ENCODE data around the gene SP140.

Gene SP140

GRCh38 chr2:230226051-230226551 lies 565 bp downstream of the SP140 start:
- H3K23ac ChIP-seq (ENCODE audit: low read length) = no peak overlapping the region
- H3K4ac ChIP-seq (ENCODE audit: low read depth, low read length) = no peak overlapping the region
- H3K36me3 ChIP-seq (ENCODE audit: control insufficient read depth in 1 of 2, insufficient read depth in 2 of 2, low read length in 2 of 2) = no peaks in the 10 kb centered on the region
- no peak overlapping the region for H2AK5ac ChIP-seq (ENCODE audit: low read length)
- no peak overlapping the region for H3K9ac ChIP-seq (ENCODE audit: low read length)
- H3K27me3 ChIP-seq (ENCODE audit: insufficient read depth, low read length) = no peaks in the 10 kb centered on the region
- H3K27ac ChIP-seq (ENCODE audit: low read depth, low read length) = no peak overlapping the region
- H3K18ac ChIP-seq (ENCODE audit: low read length) = no peak overlapping the region
- no peak overlapping the region for H3K4me3 ChIP-seq (ENCODE audit: low read depth, low read length)
- no peak overlapping the region for H4K91ac ChIP-seq (ENCODE audit: low read depth, low read length)
- H2AFZ ChIP-seq (ENCODE audit: insufficient read depth, low read length, poor library complexity) = no peak overlapping the region
- peaks cover 10 to 15% of the 10 kb centered on the region in 2 experiments for H3K4me1 ChIP-seq (ENCODE audit: control insufficient read depth in 1 of 2, insufficient read depth in 2 of 2, low read length in 2 of 2)
- H2BK12ac ChIP-seq (ENCODE audit: low read length) = no peak overlapping the region
- no peaks in the 10 kb centered on the region for H3K9me3 ChIP-seq (ENCODE audit: insufficient read depth, low read depth, low read length)
- peaks cover 6% of the 10 kb centered on the region for H3K79me1 ChIP-seq (ENCODE audit: low read length)
- DNase-seq = no peak
- no CpG with 5 or more reads among the region's 4 CpGs for WGBS (ENCODE audit: extremely low coverage, insufficient coverage, insufficient read length)
- no peak overlapping the region for H2BK5ac ChIP-seq (ENCODE audit: low read depth, low read length, poor library complexity)
- no peak overlapping the region for H2BK120ac ChIP-seq (ENCODE audit: insufficient read depth, low read length, poor library complexity)
- H3K4me2 ChIP-seq (ENCODE audit: low read length) = no peak overlapping the region
- no peak overlapping the region for H3K14ac ChIP-seq (ENCODE audit: low read length)
- no peak overlapping the region for H4K8ac ChIP-seq (ENCODE audit: low read depth, low read length)
- H4K12ac ChIP-seq (ENCODE audit: low read depth, low read length) = no peak overlapping the region
- H3K79me2 ChIP-seq (ENCODE audit: control insufficient read depth, insufficient read depth, low read length, poor library complexity) = no peaks in the 10 kb centered on the region

GRCh38 chr2:230227216-230227615 lies 1.7 kb downstream of the SP140 start:
- H3K79me2 ChIP-seq (ENCODE audit: control insufficient read depth, insufficient read depth, low read length, poor library complexity) = no peaks in the 10 kb centered on the region
- H2BK120ac ChIP-seq (ENCODE audit: insufficient read depth, low read length, poor library complexity) = no peak overlapping the region
- H3K36me3 ChIP-seq (ENCODE audit: control insufficient read depth in 1 of 2, insufficient read depth in 2 of 2, low read length in 2 of 2) = no peaks in the 10 kb centered on the region
- no peak for DNase-seq
- no CpG with 5 or more reads among the region's 3 CpGs for WGBS (ENCODE audit: extremely low coverage, insufficient coverage, insufficient read length)
- no peak overlapping the region for H3K9ac ChIP-seq (ENCODE audit: low read length)
- H3K4me2 ChIP-seq (ENCODE audit: low read length) = no peak overlapping the region
- no peak overlapping the region for H4K91ac ChIP-seq (ENCODE audit: low read depth, low read length)
- H3K14ac ChIP-seq (ENCODE audit: low read length) = no peak overlapping the region
- H3K27me3 ChIP-seq (ENCODE audit: insufficient read depth, low read length) = no peaks in the 10 kb centered on the region
- H3K4ac ChIP-seq (ENCODE audit: low read depth, low read length) = no peak overlapping the region
- H2AK5ac ChIP-seq (ENCODE audit: low read length) = no peak overlapping the region
- peaks cover 6% of the 10 kb centered on the region for H3K79me1 ChIP-seq (ENCODE audit: low read length)
- no peak overlapping the region for H2AFZ ChIP-seq (ENCODE audit: insufficient read depth, low read length, poor library complexity)
- H3K4me3 ChIP-seq (ENCODE audit: low read depth, low read length) = no peak overlapping the region
- H3K4me1 ChIP-seq (ENCODE audit: control insufficient read depth in 1 of 2, insufficient read depth in 2 of 2, low read length in 2 of 2) = peaks cover 7 to 15% of the 10 kb centered on the region in 2 experiments
- H4K8ac ChIP-seq (ENCODE audit: low read depth, low read length) = no peak overlapping the region
- peak overlapping the region; percentile 37 for H2BK12ac ChIP-seq (ENCODE audit: low read length)
- no peak overlapping the region for H3K23ac ChIP-seq (ENCODE audit: low read length)
- no peak overlapping the region for H3K18ac ChIP-seq (ENCODE audit: low read length)
- H3K9me3 ChIP-seq (ENCODE audit: insufficient read depth, low read depth, low read length) = no peaks in the 10 kb centered on the region
- no peak overlapping the region for H3K27ac ChIP-seq (ENCODE audit: low read depth, low read length)
- no peak overlapping the region for H2BK5ac ChIP-seq (ENCODE audit: low read depth, low read length, poor library complexity)
- H4K12ac ChIP-seq (ENCODE audit: low read depth, low read length) = no peak overlapping the region

- no CpG with 5 or more reads among the region's 3 CpGs for WGBS (ENCODE audit: extremely low coverage, insufficient coverage, insufficient read length)
- Histone ChIP-seq H4K91ac (ENCODE audit: low read depth, low read length) (no peak overlapping the region), H3K14ac (ENCODE audit: low read length) (no peak overlapping the region), H2BK120ac (ENCODE audit: insufficient read depth, low read length, poor library complexity) (no peak overlapping the region), H2AK5ac (ENCODE audit: low read length) (no peak overlapping the region), H2AFZ (ENCODE audit: insufficient read depth, low read length, poor library complexity) (no peak overlapping the region), H3K4ac (ENCODE audit: low read depth, low read length) (no peak overlapping the region), H3K9me3 (ENCODE audit: insufficient read depth, low read depth, low read length) (no peaks in the 10 kb centered on the region), H3K79me1 (ENCODE audit: low read length) (no peaks in the 10 kb centered on the region), H3K27ac (ENCODE audit: low read depth, low read length) (peak overlapping the region; percentile 44), H3K18ac (ENCODE audit: low read length) (no peak overlapping the region), H4K8ac (ENCODE audit: low read depth, low read length) (no peak overlapping the region), H3K79me2 (ENCODE audit: control insufficient read depth, insufficient read depth, low read length, poor library complexity) (no peaks in the 10 kb centered on the region), H3K9ac (ENCODE audit: low read length) (no peak overlapping the region), H3K23ac (ENCODE audit: low read length) (no peak overlapping the region), H3K4me3 (ENCODE audit: low read depth, low read length) (no peak overlapping the region), H3K27me3 (ENCODE audit: insufficient read depth, low read length) (no peaks in the 10 kb centered on the region), H3K4me1 (ENCODE audit: control insufficient read depth in 1 of 2, insufficient read depth in 2 of 2, low read length in 2 of 2) (peaks cover 3% of the 10 kb centered on the region in 2 experiments), H3K4me2 (ENCODE audit: low read length) (no peak overlapping the region), H3K36me3 (ENCODE audit: control insufficient read depth in 1 of 2, insufficient read depth in 2 of 2, low read length in 2 of 2) (no peaks in the 10 kb centered on the region), H4K12ac (ENCODE audit: low read depth, low read length) (no peak overlapping the region), H2BK12ac (ENCODE audit: low read length) (no peak overlapping the region), H2BK5ac (ENCODE audit: low read depth, low read length, poor library complexity) (no peak overlapping the region)
- no peak for DNase-seq
Observed at GRCh38 chr2:230230087-230230486, 4.6 kb downstream of the SP140 start.

GRCh38 chr2:230230496-230231200 lies 5.1 kb downstream of the SP140 start:
- Histone ChIP-seq H3K14ac (ENCODE audit: low read length) (no peak overlapping the region), H3K4me1 (ENCODE audit: control insufficient read depth in 1 of 2, insufficient read depth in 2 of 2, low read length in 2 of 2) (peaks cover 3% of the 10 kb centered on the region in 2 experiments), H3K9me3 (ENCODE audit: insufficient read depth, low read depth, low read length) (no peaks in the 10 kb centered on the region), H4K8ac (ENCODE audit: low read depth, low read length) (no peak overlapping the region), H4K91ac (ENCODE audit: low read depth, low read length) (no peak overlapping the region), H3K36me3 (ENCODE audit: control insufficient read depth in 1 of 2, insufficient read depth in 2 of 2, low read length in 2 of 2) (no peaks in the 10 kb centered on the region), H3K27ac (ENCODE audit: low read depth, low read length) (peak overlapping the region; percentile 43), H3K9ac (ENCODE audit: low read length) (no peak overlapping the region), H2BK12ac (ENCODE audit: low read length) (no peak overlapping the region), H3K18ac (ENCODE audit: low read length) (no peak overlapping the region), H2BK120ac (ENCODE audit: insufficient read depth, low read length, poor library complexity) (no peak overlapping the region), H2AK5ac (ENCODE audit: low read length) (no peak overlapping the region), H3K27me3 (ENCODE audit: insufficient read depth, low read length) (no peaks in the 10 kb centered on the region), H4K12ac (ENCODE audit: low read depth, low read length) (no peak overlapping the region), H3K4me3 (ENCODE audit: low read depth, low read length) (no peak overlapping the region), H2AFZ (ENCODE audit: insufficient read depth, low read length, poor library complexity) (no peak overlapping the region), H3K79me1 (ENCODE audit: low read length) (no peaks in the 10 kb centered on the region), H3K4me2 (ENCODE audit: low read length) (no peak overlapping the region), H3K79me2 (ENCODE audit: control insufficient read depth, insufficient read depth, low read length, poor library complexity) (no peaks in the 10 kb centered on the region), H2BK5ac (ENCODE audit: low read depth, low read length, poor library complexity) (no peak overlapping the region), H3K4ac (ENCODE audit: low read depth, low read length) (no peak overlapping the region), H3K23ac (ENCODE audit: low read length) (no peak overlapping the region)
- DNase-seq = no peak
- WGBS (ENCODE audit: extremely low coverage, insufficient coverage, insufficient read length) = no CpG with 5 or more reads among the region's 2 CpGs

Data from trophoblast cell (in vitro differentiated cells and primary cell).